Activated T-helper 1 cell treated with anti-CD3 and anti-CD28 coated beads, Interleukin-2, amount 50 U/mL, for 16 hours (primary cell): ENCODE measurements around the gene ALKBH5.
A peak's percentile ranks its signal among the peaks of the same experiment; 100 is the strongest.

Experiments used
- DNase-seq, 2 donors: peaks; one replicate each; pipeline ENCODE4 v3.0.0-alpha.2; 2020; ENCODE audit warnings: low read depth in 1 of 2, low spot score in 1 of 2

Gene ALKBH5

DNA sequence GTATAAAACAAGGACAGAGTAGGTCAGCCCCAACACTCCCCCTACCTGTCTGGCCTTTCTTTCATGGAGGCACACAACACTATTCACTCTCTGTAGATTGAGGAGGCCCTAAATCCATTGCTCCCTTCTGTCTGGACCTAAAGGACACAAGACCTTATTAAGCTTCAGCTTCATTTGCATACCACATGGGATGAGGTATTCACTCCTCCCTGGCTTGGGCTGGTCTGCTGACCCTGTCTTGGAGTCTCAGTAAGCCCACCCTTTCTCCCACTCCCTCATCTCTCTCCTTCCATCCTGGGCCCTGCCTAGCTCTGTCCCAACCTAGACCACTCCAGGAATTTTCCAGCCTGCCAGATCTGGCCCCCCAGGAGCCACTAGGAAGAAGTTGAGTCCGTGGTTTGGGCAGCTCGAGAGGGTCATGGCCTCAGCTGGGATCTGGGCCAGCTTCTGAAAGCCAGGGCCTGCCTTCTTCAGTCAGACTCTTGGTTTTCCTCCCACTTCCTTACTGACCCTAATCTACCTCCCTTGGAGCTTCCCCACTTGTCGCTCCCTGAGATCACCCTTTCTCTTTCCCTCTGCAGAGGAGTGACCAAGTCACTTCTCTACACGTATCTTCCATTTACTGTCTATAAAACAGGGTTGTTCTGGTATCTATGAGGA lies 35.3 kb downstream of the ALKBH5 start:
- DNase-seq, result no peak

DNA sequence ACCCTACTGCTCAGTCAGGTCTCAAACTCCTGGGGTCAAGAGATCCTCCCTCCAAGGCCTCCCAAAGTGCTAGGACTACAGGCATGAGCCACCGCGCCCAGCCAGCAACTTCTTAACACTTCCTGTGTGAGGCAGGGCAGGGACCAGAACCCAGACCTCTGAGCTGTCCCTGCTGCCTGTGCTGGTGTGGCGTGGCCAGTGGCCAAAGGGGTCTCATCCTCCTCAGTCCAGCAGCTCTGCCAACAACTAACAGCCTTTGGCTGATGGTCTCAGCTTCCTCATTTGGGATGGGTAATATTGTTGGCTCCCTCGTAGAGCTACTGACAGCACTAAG lies 40.4 kb downstream of the ALKBH5 start:
- no peak for DNase-seq

DNA sequence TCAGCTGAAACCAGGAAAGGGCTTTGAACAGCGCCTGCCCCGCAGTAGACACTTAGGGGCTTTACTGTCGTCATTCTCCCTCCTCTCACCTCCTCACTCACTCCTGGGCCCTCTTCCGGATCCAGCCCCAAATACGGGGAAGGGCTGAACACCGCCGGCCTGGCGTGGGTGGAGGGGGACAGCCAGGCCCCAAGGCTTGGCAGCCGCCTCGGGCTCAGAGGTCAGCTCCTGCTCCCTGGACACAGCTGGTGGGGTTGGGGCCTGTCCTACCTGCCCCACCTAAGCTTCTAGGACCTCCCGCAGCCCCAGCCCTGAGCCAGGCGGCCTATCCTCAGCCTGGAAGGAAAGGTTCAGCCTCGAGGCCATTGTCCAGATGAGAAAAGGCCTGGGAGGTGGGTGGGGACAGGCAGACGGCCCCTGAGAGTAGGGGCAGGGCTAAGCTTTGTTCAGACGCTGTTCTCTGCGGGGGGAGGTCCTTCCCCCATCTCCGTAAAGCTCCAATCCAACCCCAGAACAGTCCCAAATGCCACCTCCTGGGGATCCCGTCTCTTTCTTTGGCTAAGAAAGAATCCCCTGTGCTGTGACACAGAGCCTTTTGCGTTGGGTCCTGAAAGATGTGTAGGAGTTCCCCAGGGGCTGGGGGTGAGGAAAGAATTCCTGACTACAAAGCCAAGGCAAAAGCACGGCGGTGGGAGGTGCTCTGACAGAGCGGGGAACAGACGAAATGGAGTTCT lies 40.9 kb downstream of the ALKBH5 start:
- no peak for DNase-seq

DNA sequence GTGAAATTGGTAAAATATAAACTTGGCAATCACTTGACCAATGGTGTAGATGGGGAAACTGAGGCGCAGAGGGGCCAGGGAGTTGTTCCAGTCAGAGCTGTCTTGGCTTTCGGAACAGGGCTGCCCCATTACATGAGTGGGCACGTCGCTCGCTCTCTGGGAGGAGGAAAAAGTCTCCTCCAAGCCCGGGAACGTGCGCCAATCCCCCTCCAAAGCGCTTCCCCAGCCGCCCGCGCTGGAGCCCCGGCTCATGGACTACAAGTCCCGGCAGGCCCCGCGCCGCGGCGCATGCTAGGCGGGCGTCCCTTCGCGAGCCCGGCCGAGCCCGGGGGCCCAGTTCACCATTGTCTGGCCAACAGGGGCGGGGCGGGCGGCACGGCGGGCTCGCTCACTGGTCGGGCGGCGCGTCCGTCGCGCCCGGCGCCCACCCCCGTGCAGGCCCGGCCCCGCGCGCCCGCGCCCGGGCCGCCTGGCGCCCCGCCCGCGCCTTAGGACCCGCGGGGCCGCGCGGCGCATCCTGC lies 41.6 kb downstream of the ALKBH5 start, which contains the start of gene LLGL1:
TSS of gene LLGL1 (plus strand) at position 515 of the 521 bp plus-strand sequence. CDS start 48 bp downstream, outside the sequence.
- peak; percentile 93 to 95 for DNase-seq

DNA sequence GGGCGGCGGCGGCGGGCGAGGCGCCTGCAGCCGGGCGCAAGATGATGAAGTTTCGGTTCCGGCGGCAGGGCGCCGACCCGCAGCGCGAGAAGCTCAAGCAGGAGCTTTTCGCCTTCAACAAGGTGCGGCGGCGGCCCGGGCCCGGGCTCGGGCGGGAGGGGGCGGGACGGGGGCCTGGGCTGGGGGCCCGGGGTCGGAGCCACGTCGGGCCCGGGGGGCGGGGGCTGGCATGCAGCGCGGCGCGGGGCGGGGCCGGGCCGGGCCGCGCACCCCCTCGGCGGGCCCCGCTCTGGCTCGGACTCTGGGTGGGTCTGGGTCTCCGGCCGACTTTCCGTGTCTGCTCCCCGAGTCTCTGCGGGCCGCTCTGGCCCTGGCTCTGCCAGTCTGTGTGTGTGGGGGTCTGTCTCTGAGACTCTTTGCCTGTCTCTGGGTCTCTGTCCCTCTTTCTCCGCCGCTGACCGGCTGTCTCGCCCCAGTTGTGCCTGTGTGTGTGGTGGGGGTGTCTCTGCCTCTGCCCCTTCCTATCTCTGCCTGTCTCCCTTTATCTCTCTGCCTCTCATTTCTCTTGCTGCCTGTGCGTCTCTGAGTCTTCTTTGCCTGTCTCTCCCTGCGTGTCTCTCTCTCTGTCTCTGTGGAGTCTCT lies 42.1 kb downstream of the ALKBH5 start:
- DNase-seq, result no peak

DNA sequence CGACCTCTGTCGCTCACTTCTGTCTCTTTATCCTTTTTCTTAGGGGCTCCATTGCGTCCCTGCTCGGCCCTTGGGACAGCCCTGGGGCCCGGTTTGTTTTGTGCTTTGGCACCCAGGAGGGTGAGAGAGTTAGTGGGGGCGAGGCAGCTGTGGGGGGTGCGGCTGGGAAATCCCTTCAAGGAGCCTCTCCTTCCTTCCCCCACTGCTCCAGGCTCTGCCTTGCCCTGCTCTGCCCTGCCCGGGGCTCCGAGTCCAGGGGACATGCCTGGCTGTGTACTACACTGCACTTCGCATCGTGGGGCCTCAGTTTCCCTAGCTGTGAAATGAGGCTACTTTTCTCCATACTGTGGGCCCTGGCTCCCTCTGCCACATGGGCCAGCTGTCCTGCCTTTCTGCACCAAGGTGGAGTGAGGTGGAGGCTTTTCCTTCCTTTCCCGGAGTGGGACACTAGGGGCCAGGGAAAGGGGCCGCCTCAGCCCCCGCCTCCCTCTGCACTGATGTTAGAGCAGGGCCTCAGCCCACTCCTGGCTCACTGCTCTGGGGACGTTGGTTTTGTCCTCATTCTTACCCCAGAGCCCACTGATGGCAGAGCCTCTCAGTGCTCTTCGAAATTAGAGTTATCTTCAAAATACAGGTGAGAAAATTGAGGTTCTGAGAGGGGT lies 42.8 kb downstream of the ALKBH5 start:
- no peak for DNase-seq

DNA sequence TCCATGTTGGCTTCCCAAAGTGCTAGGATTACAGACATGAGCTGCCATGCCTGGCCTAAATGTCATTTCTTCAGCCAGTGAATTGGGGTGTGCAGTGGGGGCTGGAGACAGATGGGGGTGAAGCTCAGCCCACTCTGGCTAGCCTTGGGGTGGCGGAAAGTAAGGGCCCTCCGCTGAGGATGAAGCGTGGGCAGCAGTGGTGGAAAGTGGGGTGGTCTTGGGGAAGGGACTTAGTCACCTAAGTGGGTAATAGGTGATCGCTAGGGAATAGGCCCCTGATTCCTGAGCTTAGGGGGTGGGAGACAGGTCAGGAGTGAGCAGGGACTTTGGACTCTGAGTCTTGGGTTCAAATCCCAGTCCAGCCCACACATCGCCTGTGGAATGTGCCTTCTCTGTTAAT lies 44.0 kb downstream of the ALKBH5 start:
- no peak for DNase-seq

DNA sequence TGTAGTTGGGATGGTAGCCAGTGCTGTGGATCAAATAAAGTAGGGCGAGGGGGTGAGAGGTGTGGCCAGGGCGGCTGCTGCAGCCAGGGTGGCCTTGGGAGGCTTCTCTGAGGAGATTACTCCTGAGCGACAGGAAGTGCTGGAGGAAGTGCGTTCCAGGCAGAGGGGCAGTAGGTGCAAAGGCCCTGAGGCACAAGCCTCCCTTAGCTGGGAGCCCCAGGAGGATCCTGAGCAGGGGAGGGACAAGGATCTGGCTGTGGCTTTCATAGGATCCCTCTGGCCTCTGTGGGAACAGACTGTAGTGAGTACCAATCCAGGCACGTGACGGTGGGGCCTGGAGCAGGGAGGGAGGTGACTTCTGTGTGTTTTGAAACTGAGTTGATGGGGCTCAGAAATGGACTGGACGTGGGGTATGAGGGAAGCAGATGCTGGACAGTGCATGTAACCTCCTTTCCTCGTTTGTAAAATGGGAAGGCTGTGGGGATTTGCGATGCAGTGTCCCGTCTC lies 44.6 kb downstream of the ALKBH5 start:
- DNase-seq, result no peak

DNA sequence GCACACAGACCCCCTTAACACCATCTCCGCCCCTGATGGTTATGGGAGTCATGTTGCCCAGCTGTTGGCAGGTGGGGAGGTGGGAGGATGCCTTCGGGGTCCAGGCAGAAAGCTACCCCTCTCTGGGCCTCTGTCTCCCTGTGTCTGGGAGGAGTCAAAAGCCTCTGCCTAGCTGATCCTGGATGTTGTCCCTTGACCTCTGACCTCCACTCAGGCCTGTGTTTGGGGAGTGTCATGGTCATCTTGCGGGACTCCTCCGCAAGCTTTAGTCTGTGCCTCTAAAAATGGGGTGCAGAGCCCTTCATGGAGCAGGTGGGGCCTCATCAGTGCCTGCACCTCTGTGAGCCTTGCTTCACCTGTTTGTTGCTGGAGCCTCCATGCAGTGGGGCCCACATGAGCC lies 45.6 kb downstream of the ALKBH5 start:
- DNase-seq, result no peak

DNA sequence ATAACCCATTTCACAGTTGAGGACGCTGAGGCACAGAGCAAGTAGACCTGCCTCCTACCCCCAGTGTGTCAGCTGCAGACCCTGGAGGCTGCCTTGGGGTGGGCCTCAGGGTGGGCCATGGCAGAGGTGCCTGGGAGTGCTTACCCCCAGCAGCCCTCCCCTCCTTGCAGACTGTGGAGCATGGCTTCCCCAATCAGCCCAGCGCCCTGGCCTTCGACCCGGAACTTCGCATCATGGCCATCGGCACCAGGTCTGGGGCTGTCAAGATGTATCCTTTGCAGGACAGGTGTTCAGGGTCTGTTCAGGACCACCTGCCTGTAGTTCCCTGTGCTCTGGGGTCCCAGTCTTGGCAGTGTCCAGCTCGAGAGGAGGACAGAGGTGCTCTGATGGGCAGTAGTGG lies 46.1 kb downstream of the ALKBH5 start:
- no peak for DNase-seq

DNA sequence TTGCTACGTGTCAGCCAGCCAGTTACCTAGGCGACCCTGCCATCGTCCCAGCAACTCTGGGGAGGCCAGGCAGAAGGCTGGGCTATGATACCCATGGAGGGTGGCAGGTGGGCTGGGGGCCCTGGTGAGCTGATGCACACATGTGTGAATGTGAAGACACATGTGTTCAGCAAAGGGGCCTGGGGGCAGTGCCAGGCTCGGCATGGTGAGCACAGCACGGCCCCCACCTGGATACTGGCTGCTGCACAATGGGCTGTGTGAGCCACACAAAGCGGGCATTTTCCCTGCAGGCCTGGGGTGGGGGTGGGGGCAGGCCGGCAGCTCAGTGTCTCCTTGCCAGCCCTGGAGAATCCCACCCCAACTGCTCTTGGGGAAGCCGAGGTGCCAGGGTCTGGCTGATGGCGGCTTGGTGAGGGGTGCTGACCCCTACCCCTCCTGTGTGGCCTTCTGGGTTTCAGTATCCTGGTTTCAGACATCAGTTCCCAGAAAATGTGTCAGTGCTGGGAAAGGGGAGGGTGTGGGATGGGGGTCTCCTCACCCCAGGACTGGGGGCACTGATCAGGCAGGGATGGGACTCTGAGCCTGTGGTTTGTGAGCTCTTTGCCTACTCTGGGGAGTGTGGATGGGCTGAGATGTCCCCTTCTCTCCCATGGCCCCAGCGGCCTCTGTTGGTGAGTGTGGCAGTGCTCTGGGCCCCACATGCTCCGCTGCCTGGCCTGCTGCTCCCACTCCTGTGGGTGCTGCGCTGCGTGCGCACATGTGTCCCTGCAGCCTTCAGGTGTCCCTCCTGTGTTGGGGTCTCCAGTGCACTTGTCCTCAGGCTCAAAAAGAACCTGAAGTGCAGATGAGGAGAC lies 46.9 kb downstream of the ALKBH5 start:
- no peak for DNase-seq

DNA sequence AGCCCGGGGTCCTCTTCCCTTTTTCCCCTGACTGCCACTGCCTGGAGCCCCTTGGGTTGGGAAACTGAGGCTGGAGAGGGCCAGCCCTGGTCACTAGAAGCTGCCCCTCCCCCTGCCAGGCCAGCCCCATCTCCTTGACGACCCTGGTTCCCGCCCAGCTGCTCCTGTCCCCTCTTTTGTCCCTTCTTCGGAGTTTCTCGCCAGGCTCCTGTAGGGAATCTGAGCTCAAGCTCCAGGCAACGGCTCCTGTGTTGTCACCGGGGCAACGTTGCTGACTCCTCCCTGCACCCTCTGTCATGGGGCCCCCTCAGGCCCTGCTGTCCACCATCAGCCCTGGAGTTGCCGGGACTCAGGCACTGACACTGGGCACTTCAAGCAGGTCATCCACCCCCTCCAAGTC lies 47.5 kb downstream of the ALKBH5 start:
- no peak for DNase-seq

DNA sequence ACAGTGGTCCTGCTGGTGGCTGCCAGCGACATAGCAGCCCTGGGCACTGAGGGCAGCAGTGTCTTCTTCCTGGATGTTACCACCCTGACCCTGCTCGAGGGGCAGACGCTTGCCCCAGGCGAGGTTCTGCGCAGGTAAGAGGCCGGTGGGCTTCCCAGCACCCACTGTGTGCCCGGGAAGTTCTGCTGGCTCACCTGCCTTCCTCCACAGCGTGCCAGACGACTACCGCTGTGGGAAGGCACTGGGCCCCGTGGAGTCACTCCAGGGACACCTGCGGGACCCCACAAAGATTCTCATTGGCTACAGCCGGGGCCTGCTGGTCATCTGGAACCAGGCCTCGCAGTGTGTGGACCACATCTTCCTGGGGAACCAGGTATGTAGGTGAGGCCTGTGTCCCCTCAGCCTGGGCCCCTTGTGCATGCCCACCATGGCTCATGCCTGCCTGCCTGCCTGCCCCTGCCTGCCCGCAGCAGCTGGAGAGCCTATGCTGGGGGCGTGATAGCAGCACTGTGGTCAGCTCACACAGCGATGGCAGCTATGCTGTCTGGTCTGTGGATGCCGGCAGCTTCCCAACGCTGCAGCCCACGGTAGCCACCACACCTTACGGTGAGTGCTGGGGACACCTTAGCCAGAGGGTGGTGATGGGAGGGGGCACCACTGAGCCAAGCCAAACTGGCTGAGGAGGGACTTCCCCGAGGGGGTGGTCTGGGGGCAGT lies 50.3 kb downstream of the ALKBH5 start:
- no peak for DNase-seq

DNA sequence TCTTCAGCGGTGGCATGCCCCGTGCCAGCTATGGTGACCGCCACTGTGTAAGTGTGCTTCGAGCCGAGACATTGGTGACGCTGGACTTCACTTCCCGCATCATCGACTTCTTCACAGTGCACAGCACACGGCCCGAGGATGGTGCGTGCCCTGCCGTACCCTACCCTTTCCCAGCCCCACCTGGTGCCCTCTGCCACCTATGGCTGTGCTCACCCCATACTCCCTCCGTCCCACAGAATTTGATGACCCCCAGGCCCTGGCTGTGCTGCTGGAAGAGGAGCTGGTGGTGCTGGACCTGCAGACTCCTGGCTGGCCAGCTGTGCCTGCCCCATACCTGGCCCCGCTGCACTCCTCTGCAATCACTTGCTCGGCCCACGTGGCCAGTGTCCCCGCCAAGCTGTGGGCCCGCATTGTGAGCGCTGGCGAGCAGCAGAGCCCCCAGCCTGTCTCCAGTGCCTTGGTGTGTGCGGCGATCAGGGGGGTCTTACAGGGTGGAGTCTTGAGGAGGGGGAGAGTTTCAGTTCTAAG lies 51.3 kb downstream of the ALKBH5 start:
- no peak for DNase-seq

DNA sequence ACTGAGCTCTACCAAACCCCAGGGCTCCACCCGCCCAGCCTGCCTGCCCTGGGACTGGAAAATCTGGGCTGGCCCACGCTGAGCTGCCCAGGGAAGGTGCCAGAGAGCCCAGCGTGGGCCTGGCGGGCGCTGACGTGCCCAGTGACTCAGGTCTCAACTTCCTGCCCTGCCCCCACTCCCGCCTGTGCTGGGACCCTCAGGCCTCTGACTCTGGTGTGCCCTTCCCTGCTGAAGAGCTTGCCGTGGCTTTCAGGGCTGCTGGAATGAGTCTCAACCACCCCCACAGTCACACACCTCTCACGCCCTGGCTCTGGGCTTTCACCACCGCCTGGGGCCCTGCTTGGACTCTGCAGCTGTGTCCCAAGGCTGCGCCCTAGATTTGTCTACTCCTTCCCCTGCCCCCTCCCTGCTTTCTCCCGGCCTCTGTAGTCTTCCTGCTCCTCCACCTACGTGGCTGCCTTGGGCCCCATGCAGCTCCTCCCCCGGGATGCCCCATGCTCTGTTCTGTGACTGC lies 52.2 kb downstream of the ALKBH5 start:
- no peak for DNase-seq

DNA sequence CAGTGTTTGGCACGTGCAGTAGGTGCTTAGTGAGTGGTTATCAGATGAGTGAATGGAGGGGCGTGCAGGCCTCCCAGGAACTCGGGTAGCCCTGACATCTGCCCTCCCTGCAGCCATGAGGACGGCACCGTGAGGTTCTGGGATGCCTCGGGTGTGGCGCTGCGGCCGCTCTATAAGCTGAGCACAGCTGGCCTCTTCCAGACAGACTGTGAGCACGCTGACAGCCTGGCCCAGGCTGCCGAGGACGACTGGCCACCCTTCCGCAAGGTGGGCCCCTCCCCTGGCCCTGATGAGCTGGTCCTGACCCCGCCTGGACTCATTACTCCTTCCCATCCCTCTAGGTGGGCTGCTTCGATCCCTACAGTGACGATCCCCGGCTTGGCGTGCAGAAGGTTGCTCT lies 52.9 kb downstream of the ALKBH5 start:
- DNase-seq, result no peak

DNA sequence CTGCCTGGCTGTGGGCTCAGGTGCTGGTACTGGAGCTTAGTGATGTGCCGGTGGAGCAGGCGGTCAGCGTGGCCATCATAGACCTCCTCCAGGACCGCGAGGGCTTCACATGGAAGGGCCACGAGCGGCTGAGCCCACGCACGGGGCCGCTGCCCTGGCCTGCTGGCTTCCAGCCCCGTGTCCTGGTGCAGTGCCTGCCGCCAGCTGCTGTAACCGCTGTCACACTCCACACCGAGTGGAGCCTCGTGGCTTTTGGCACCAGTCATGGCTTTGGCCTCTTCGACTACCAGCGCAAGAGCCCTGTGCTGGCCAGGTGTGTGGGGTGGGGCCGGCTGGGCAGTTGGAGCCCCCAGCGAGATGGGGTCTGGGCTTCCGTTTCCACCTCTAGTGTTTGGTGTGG lies 53.8 kb downstream of the ALKBH5 start:
- DNase-seq, result no peak

DNA sequence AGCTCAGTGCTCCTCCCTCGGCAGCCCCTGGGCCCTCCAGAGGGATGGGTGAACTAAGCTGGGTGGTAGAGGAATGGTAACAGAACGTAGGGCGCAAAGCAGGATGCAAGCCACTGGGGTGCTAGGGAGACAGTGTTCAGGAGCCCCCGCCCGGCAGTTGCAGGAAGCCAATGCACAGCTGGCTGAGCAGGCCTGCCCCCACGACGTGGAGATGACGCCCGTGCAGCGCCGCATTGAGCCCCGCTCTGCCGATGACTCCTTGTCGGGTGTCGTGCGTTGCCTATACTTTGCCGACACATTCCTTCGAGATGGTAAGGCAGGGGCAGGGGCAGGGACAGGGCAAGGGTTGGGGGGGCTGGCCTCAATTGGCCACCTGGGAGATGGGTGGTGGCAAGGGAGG lies 54.7 kb downstream of the ALKBH5 start:
- DNase-seq, result no peak

DNA sequence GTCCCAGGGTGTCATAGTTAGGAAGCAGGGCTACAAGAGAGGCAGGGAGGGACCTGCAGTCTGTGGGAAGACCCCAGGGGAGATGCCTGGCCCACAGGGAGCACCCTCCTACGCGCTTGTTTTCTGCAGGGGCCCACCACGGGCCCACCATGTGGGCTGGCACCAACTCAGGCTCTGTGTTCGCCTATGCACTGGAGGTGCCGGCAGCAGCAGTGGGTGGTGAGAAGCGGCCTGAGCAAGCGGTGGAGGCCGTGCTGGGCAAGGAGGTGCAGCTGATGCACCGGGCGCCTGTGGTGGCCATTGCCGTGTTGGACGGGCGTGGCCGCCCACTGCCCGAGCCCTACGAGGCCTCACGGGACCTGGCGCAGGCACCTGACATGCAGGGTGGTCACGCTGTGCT lies 56.8 kb downstream of the ALKBH5 start:
- no peak for DNase-seq
